ENCODE results near the gene MYH7.

Gene MYH7

GRCh38 chr14:23403908-23404307, 31.6 kb downstream of the MYH7 start:
- ATAC-seq, result no peak
- TF ChIP-seq ZFP30 (CRISPR knock-in tag; IDR thresholded peaks at IDR 0.05), result no peak
- TF ChIP-seq, protein P1, sequence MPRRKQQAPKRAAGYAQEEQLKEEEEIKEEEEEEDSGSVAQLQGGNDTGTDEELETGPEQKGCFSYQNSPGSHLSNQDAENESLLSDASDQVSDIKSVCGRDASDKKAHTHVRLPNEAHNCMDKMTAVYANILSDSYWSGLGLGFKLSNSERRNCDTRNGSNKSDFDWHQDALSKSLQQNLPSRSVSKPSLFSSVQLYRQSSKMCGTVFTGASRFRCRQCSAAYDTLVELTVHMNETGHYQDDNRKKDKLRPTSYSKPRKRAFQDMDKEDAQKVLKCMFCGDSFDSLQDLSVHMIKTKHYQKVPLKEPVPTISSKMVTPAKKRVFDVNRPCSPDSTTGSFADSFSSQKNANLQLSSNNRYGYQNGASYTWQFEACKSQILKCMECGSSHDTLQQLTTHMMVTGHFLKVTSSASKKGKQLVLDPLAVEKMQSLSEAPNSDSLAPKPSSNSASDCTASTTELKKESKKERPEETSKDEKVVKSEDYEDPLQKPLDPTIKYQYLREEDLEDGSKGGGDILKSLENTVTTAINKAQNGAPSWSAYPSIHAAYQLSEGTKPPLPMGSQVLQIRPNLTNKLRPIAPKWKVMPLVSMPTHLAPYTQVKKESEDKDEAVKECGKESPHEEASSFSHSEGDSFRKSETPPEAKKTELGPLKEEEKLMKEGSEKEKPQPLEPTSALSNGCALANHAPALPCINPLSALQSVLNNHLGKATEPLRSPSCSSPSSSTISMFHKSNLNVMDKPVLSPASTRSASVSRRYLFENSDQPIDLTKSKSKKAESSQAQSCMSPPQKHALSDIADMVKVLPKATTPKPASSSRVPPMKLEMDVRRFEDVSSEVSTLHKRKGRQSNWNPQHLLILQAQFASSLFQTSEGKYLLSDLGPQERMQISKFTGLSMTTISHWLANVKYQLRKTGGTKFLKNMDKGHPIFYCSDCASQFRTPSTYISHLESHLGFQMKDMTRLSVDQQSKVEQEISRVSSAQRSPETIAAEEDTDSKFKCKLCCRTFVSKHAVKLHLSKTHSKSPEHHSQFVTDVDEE (CRISPR knock-in tag; IDR thresholded peaks at IDR 0.05), result no peak
- TF ChIP-seq SNAI2 (CRISPR knock-in tag; IDR thresholded peaks at IDR 0.05), result no peak
- no peak for TF ChIP-seq TCF4 (CRISPR knock-in tag; IDR thresholded peaks at IDR 0.05; ENCODE audit: borderline replicate concordance)
- no peak for TF ChIP-seq PPARA (CRISPR knock-in tag; IDR thresholded peaks at IDR 0.05; ENCODE audit: borderline replicate concordance)
- no peak for TF ChIP-seq CSRNP3 (CRISPR knock-in tag; IDR thresholded peaks at IDR 0.05)
- TF ChIP-seq POU6F1 (CRISPR knock-in tag; IDR thresholded peaks at IDR 0.05; ENCODE audit: borderline replicate concordance, low read depth), result no peak
- TF ChIP-seq ZNF70 (CRISPR knock-in tag; IDR thresholded peaks at IDR 0.05), result no peak
- TF ChIP-seq, protein P2, sequence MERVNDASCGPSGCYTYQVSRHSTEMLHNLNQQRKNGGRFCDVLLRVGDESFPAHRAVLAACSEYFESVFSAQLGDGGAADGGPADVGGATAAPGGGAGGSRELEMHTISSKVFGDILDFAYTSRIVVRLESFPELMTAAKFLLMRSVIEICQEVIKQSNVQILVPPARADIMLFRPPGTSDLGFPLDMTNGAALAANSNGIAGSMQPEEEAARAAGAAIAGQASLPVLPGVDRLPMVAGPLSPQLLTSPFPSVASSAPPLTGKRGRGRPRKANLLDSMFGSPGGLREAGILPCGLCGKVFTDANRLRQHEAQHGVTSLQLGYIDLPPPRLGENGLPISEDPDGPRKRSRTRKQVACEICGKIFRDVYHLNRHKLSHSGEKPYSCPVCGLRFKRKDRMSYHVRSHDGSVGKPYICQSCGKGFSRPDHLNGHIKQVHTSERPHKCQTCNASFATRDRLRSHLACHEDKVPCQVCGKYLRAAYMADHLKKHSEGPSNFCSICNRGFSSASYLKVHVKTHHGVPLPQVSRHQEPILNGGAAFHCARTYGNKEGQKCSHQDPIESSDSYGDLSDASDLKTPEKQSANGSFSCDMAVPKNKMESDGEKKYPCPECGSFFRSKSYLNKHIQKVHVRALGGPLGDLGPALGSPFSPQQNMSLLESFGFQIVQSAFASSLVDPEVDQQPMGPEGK (CRISPR knock-in tag; IDR thresholded peaks at IDR 0.05; ENCODE audit: borderline replicate concordance), result no peak
- no peak for TF ChIP-seq ZNF565 (CRISPR knock-in tag; conservative IDR thresholded peaks at IDR 0.05; ENCODE audit: low read depth)
- no peak for TF ChIP-seq CREB5 (CRISPR knock-in tag; IDR thresholded peaks at IDR 0.05; ENCODE audit: low read depth)
- no peak for TF ChIP-seq ZNF8 (CRISPR knock-in tag; IDR thresholded peaks at IDR 0.05)
- TF ChIP-seq OSR1 (CRISPR knock-in tag; IDR thresholded peaks at IDR 0.05), result no peak
- TF ChIP-seq ISL1 (CRISPR knock-in tag; IDR thresholded peaks at IDR 0.05), result no peak
- no peak for TF ChIP-seq ESRRG (CRISPR knock-in tag; IDR thresholded peaks at IDR 0.05)
- no peak for TF ChIP-seq BACH2 (CRISPR knock-in tag; IDR thresholded peaks at IDR 0.05; ENCODE audit: borderline replicate concordance)
- TF ChIP-seq CSDC2 (CRISPR knock-in tag; IDR thresholded peaks at IDR 0.05), result no peak
- TF ChIP-seq ARNTL (CRISPR knock-in tag; IDR thresholded peaks at IDR 0.05; ENCODE audit: borderline replicate concordance, low read depth), result no peak

DNA sequence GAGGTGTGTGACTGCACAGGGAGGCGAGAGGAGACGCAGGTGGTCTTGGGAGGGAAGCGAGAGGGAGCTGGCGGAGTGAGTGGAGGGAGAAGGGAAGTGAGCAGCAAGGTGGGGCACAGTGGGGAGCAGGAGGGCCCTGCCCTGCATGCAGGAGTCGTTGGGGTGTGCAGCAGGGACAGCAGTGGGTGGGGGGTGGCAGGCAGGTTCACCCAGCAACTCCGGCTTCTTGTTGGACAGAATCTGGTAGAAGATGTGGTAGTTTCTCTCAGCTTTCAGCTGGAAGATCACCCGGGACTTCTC, 32.4 kb downstream of the MYH7 start:
- ATAC-seq, result no peak
- TF ChIP-seq OSR1 (CRISPR knock-in tag; IDR thresholded peaks at IDR 0.05) (no peak), CSDC2 (CRISPR knock-in tag; IDR thresholded peaks at IDR 0.05) (no peak), SNAI2 (CRISPR knock-in tag; IDR thresholded peaks at IDR 0.05) (no peak), CREB5 (CRISPR knock-in tag; IDR thresholded peaks at IDR 0.05; ENCODE audit: low read depth) (no peak), ZFP30 (CRISPR knock-in tag; IDR thresholded peaks at IDR 0.05) (no peak), PPARA (CRISPR knock-in tag; IDR thresholded peaks at IDR 0.05; ENCODE audit: borderline replicate concordance) (no peak), ZNF8 (CRISPR knock-in tag; IDR thresholded peaks at IDR 0.05) (no peak), ZFP3 (CRISPR knock-in tag; IDR thresholded peaks at IDR 0.05) (no peak), TCF4 (CRISPR knock-in tag; IDR thresholded peaks at IDR 0.05; ENCODE audit: borderline replicate concordance) (no peak), ARNTL (CRISPR knock-in tag; IDR thresholded peaks at IDR 0.05; ENCODE audit: borderline replicate concordance, low read depth) (no peak), BACH2 (CRISPR knock-in tag; IDR thresholded peaks at IDR 0.05; ENCODE audit: borderline replicate concordance) (no peak), GLIS3 (CRISPR knock-in tag; IDR thresholded peaks at IDR 0.05) (no peak), ZNF565 (CRISPR knock-in tag; conservative IDR thresholded peaks at IDR 0.05; ENCODE audit: low read depth) (no peak), POU6F1 (CRISPR knock-in tag; IDR thresholded peaks at IDR 0.05; ENCODE audit: borderline replicate concordance, low read depth) (no peak), ESRRG (CRISPR knock-in tag; IDR thresholded peaks at IDR 0.05) (no peak)
- TF ChIP-seq, protein P2 (CRISPR knock-in tag; IDR thresholded peaks at IDR 0.05; ENCODE audit: borderline replicate concordance), result no peak
